K562 (cell line): ENCODE data around the gene DMP1. TPM values are rescaled to one million over a fixed set of nuclear protein-coding genes. Genes with fewer than 3 reads are reported as not detected.
"Not testable (repeated sequence)": the region's sequence is repeated elsewhere in the genome, so short reads cannot be mapped to it uniquely, and the experiment has no call there.

Experiments used
- ATAC-seq: fragments of 200-7000 bp; cut with Tn5 transposase; 3 replicates; pipeline ENCODE4 v1.9.1; 2020; ENCODE audit warnings: moderate library complexity
- BruUV-seq: library from RNA; stranded (reverse); fragments of 400-500 nt; replicated peaks from 2 replicates; lab custom pipeline; 2021; lab: Mats Ljungman, UMichigan
- CTCF ChIA-PET: fragments of 300-600 bp; formaldehyde crosslinking; extraction: SDS; loops from one replicate; lab custom pipeline; 2021; ENCODE audit warnings: low intra/inter-chr PET ratio; lab: Yijun Ruan, JAX
- POLR2A ChIA-PET: fragments of 300-600, 350-650 bp; sonication (Branson Sonifier 250); formaldehyde crosslinking; extraction: SDS; loops from one replicate; lab custom pipeline; 2021; ENCODE audit warnings: antibody characterized with exemption, inconsistent platforms; lab: Yijun Ruan, JAX
- DNase-seq, 4 experiments: peaks; one replicate each; pipeline versions ENCODE4 v3.0.0 to v3.0.0-alpha.2; 2011 to 2018; ENCODE audit warnings: low spot score in 3 of 4, mixed read lengths in 3 of 4; ENCODE audit errors: extremely low read depth in 1 of 4
- FAIRE-seq: peaks from 2 replicates; lab custom pipeline; 2011; peaks lifted over from hg19 to GRCh38; lab: Jason Lieb, UNC
- H2AFZ ChIP-seq: 2 replicates; pipeline ENCODE4 v1.6.0; 2011; ENCODE audit warnings: low read depth, low read length, control low read depth, inconsistent platforms
- H3K27ac ChIP-seq: fragments of 200-600 bp; 3 replicates; pipeline ENCODE4 v1.8.0; 2011; ENCODE audit warnings: low read depth, mild to moderate bottlenecking, control low read depth, inconsistent platforms, low read length, moderate library complexity, mixed read lengths; ENCODE audit errors: extremely low read depth
- H3K27me3 ChIP-seq, 2 experiments: fragments of 300-600 bp in 1 of 2; 2 replicates in 1 of 2; 3 replicates in 1 of 2; pipeline versions ENCODE4 v1.6.0 to v1.8.0; 2011; ENCODE audit warnings: inconsistent platforms in 2 of 2, low read length in 2 of 2, mild to moderate bottlenecking in 1 of 2, mixed read lengths in 1 of 2, moderate library complexity in 1 of 2; ENCODE audit not compliant: control insufficient read depth in 2 of 2, insufficient read depth in 2 of 2
- H3K36me3 ChIP-seq: fragments of 300-600 bp; 3 replicates; pipeline ENCODE4 v1.8.0; 2011; ENCODE audit warnings: mild to moderate bottlenecking, low read length, inconsistent platforms; ENCODE audit not compliant: control insufficient read depth, insufficient read depth
- H3K4me1 ChIP-seq, 2 experiments: fragments of 200-600 bp in 1 of 2; replicated peaks in 1 of 2; 2 replicates in 1 of 2; 3 replicates in 1 of 2; pipeline versions ENCODE4 v1.5.1 to v1.8.0; 2011; ENCODE audit warnings: inconsistent platforms in 2 of 2, low read length in 2 of 2, mild to moderate bottlenecking in 1 of 2, mixed read lengths in 1 of 2, moderate library complexity in 1 of 2; ENCODE audit not compliant: control insufficient read depth in 2 of 2, insufficient read depth in 2 of 2
- H3K4me2 ChIP-seq: 2 replicates; pipeline ENCODE4 v1.6.1; 2011; ENCODE audit warnings: low read length, control low read depth, inconsistent platforms, mixed read lengths; ENCODE audit not compliant: insufficient read depth
- H3K4me3 ChIP-seq: fragments of 200-600 bp; sonication (generic), shearing (Covaris generic); 2 replicates; pipeline ENCODE4 v1.5.1; 2016; ENCODE audit warnings: control low read depth, inconsistent platforms
- H3K79me2 ChIP-seq: fragments of 200-600 bp; 3 replicates; pipeline ENCODE4 v1.8.0; 2011; ENCODE audit warnings: low read length, inconsistent platforms; ENCODE audit not compliant: control insufficient read depth, insufficient read depth
- H3K9ac ChIP-seq, 2 experiments: 2 replicates each; pipeline versions ENCODE4 v1.6.0 to v1.6.1; 2011; ENCODE audit warnings: low read depth in 2 of 2, low read length in 2 of 2, control low read depth in 1 of 2, inconsistent platforms in 1 of 2, mild to moderate bottlenecking in 1 of 2, mixed read lengths in 1 of 2; ENCODE audit not compliant: insufficient read depth in 1 of 2
- H3K9me1 ChIP-seq: one replicate; pipeline ENCODE4 v1.6.0; 2011; ENCODE audit warnings: inconsistent platforms, mild to moderate bottlenecking, low read length, moderate library complexity; ENCODE audit not compliant: control insufficient read depth, insufficient read depth
- H3K9me3 ChIP-seq: replicated peaks from 2 replicates; pipeline ENCODE4 v1.5.1; 2011; ENCODE audit warnings: low read depth, low read length, inconsistent platforms; ENCODE audit not compliant: control insufficient read depth, insufficient read depth
- H4K20me1 ChIP-seq: replicated peaks from 2 replicates; pipeline ENCODE4 v1.6.1; 2011; ENCODE audit warnings: low read length, inconsistent platforms, mixed read lengths; ENCODE audit not compliant: control insufficient read depth, insufficient read depth
- BDP1 ChIP-seq: IDR thresholded peaks from 3 replicates; pipeline ENCODE4 v1.6.1; 2011; ENCODE audit not compliant: insufficient read length, insufficient read depth
- NCOA6 ChIP-seq: fragments of 450-650 bp; IDR thresholded peaks from 2 replicates; pipeline ENCODE4 v1.6.1; 2017; ENCODE audit warnings: mild to moderate bottlenecking
- ZFP36 ChIP-seq: fragments of 150-350 bp; IDR thresholded peaks from 2 replicates; pipeline ENCODE4 v1.6.1; 2018; ENCODE audit warnings: low read length, low read depth; ENCODE audit not compliant: partially characterized antibody
- ZNF707 ChIP-seq: fragments of 250-450 bp; sonication (Bioruptor Pico); conservative IDR thresholded peaks from 2 replicates; pipeline ENCODE4 v1.8.0; 2022; ENCODE audit warnings: inconsistent platforms, mild to moderate bottlenecking, moderate library complexity
- WGBS: fragments of 100-300 bp; shearing (Covaris generic); methylation state at CpG from one replicate; pipeline ENCODE4 v1.1.6; 2016; ENCODE audit warnings: low coverage, mixed read lengths; ENCODE audit not compliant: insufficient coverage; ENCODE audit errors: missing lambda C conversion rate; 5-methylcytosine and 5-hydroxymethylcytosine counted together
- in situ Hi-C: fragments of 300-500 bp; cut with MboI; formaldehyde crosslinking; loops from 4 replicates; pipeline ENCODE4 v1.15.0; 2018; ENCODE audit warnings: inconsistent platforms, mixed read lengths
- intact Hi-C: fragments of 100-400 bp; cut with micrococcal nuclease; formaldehyde crosslinking; loops from 2 replicates; pipeline ENCODE4 v1.14.2; 2022
- polyA plus RNA-seq, 8 experiments: library from polyadenylated mRNA; depleted of rRNA in 4 of 8; stranded (reverse) in 5 of 8; unstranded in 3 of 8; fragments of >200 nt; fragmentation: Nextera tagmentation in 2 of 8; fragmentation: Illumina TruSeq in 1 of 8; extraction: Ambion mirVana in 2 of 8; extraction: Trizol in 1 of 8; gene quantifications; 2 replicates each; pipeline versions ENCODE4 v1.2.1 to v1.2.3, GENCODE V29; 2011 to 2014; ENCODE audit warnings: inconsistent platforms in 1 of 8, missing spikeins in 1 of 8
- total RNA-seq, 7 experiments: library from RNA; depleted of rRNA in 6 of 7; stranded (reverse); fragments of >200 nt in 6 of 7; fragmentation: Illumina TruSeq in 2 of 7; extraction: Trizol in 2 of 7; gene quantifications; 2 replicates each; pipeline versions ENCODE4 v1.2.1 to v1.2.3, GENCODE V29; 2011 to 2021; ENCODE audit warnings: low replicate concordance in 1 of 7

DMP1 gene
- total and polyA plus RNA-seq, 9 of the 15 experiments (the other 6 are each of a cell fraction or from before 2014, with no cell fraction given): not detected

DNA sequence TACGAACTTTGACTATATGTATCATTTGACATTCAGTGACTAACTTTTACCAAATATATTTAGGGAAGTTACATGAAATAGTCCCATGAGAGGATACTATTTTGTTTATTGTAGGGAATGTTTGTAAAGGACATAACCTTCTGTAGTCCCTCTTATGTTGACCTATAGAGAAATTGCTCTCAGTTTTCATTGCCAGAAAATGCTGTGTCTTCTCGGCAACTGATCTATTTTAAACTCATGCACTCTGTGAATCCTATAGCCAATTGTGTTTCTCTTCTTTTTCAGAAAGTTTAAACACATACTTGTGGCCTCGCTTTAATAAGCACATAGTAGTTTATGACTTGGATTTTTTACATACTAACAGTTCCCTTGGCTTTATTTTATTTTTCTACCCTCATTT, 38.2 kb downstream of the DMP1 start (continued):
- TF ChIP-seq NCOA6 (no peak), BDP1 (no peak)

DNA sequence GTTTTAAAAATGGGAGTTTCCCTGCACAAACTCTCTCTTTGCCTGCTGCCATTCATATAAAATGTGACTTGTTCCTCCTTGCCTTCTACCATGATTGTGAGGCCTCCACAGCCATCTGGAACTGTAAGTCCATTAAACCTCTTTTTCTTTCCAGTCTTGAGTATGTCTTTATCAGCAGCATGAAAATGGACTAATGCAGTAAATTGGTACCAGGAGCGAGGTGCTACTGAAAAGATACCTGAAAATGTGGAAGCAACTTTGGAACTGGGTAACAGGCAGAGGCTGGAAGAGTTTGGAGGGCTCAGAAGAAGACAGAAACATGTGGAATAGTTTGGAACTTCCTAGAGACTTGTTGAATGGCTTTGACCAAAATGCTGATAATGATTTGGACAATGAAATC, 40.9 kb downstream of the DMP1 start:
- CTCF ChIA-PET, H3K27ac ChIP-seq: not testable (repeated sequence)
- TF ChIP-seq ZNF707 (CRISPR knock-in tag): peak; percentile 71; the same call in 1 of the 2 replicates
- TF ChIP-seq, all 486 proteins: peak for 1; not testable (repeated sequence) for 485
- in situ Hi-C loops, BruUV-seq, FAIRE-seq, H3K4me1 ChIP-seq, H3K4me3 ChIP-seq, POLR2A ChIA-PET, H3K27me3 ChIP-seq, H3K4me2 ChIP-seq, H3K79me2 ChIP-seq, H3K36me3 ChIP-seq, H3K9ac ChIP-seq, H4K20me1 ChIP-seq, H3K9me1 ChIP-seq, ATAC-seq, DNase-seq, intact Hi-C loops, H3K9me3 ChIP-seq, H2AFZ ChIP-seq: not testable (repeated sequence)
- WGBS: 0% methylated on average over 1 of the region's 1 CpG

DNA sequence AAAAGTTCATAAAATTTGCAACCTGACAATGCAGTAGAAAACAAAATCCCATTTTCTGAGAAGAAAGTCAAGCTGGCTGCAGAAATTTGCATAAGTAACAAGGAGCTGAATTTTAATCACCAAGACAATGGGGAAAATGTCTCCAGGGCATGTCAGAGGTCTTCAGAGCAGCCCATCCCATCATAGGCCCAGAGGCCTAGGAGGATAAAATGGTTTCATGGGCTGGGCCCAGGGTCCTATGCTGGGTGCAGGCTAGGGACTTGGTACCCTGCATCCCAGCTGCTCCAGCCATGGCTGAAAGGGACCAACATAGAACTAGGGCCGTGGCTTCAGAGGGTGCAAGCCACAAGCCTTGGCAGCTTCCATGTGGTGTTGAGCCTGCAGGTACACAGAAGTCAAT, 42.0 kb downstream of the DMP1 start:
- H2AFZ ChIP-seq, H3K27me3 ChIP-seq, H3K4me2 ChIP-seq, DNase-seq, BruUV-seq, CTCF ChIA-PET, in situ Hi-C loops, H3K4me1 ChIP-seq, FAIRE-seq, H3K9me1 ChIP-seq, H4K20me1 ChIP-seq, intact Hi-C loops, ATAC-seq, H3K36me3 ChIP-seq, H3K79me2 ChIP-seq, POLR2A ChIA-PET, H3K4me3 ChIP-seq, H3K27ac ChIP-seq, H3K9me3 ChIP-seq, H3K9ac ChIP-seq: not testable (repeated sequence)
- WGBS: 0% methylated on average over 1 of the region's 1 CpG
- TF ChIP-seq ZFP36: peak; percentile 32
